ENCODE measurements around the gene AURKA.
"Not testable (repeated sequence)": the region's sequence is repeated elsewhere in the genome, so short reads cannot be mapped to it uniquely, and the experiment has no call there.

AURKA gene

DNA sequence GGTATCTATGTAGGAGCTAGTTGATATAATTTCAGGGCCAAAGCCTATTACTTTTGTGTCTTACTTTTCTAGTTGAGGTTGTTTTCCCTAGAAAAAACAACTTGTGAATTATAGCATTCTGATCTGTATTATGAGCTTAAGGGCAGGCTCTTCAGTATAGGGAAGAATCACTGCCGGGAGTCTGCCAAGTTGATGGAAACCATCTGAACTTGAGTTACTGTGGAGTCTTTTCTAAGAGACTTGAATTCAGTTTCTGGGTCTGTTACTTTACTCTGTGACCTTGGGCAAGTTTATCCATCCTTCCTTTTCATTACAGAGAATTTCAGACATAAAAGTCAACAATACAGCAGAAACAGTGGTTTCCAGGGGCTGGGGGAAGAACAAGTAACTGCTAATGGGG, 17.9 kb upstream of the AURKA start:
- H2AFZ ChIP-seq (ENCODE audit: low read depth, low read length, severe bottlenecking), result no peak overlapping the region
- H3K4me3 ChIP-seq (ENCODE audit: insufficient read depth, low read length, poor library complexity, severe bottlenecking), result no peak overlapping the region
- no peaks in the 10 kb centered on the region for H3K27me3 ChIP-seq (ENCODE audit: low read length)
- peaks cover 19% of the 10 kb centered on the region for H3K36me3 ChIP-seq (ENCODE audit: low read length)
- H3K4me2 ChIP-seq (ENCODE audit: low read depth, low read length, poor library complexity, severe bottlenecking), result no peak overlapping the region
- H3K27ac ChIP-seq (ENCODE audit: low read depth, low read length), result no peak overlapping the region
- no peaks in the 10 kb centered on the region for H3K9me2 ChIP-seq (replicated peaks; ENCODE audit: insufficient read depth, low read length)
- H3K9me3 ChIP-seq (ENCODE audit: insufficient read depth, low read length), result no peaks in the 10 kb centered on the region
- no peak overlapping the region for H3K9ac ChIP-seq (ENCODE audit: low read length)
- no peak for TF ChIP-seq EZH2phosphoT487 (conservative IDR thresholded peaks at IDR 0.05; ENCODE audit: low read length)
- TF ChIP-seq CTCF (IDR thresholded peaks at IDR 0.05; ENCODE audit: insufficient read depth, low read length, poor library complexity, severe bottlenecking), result no peak
- 0 out of 2 replicates have a peak, but pooled peaks cover 7% of the 10 kb centered on the region for H3K79me2 ChIP-seq (ENCODE audit: insufficient read depth, low read length)
- peaks cover 8% of the 10 kb centered on the region; the same call in 1 of the 2 replicates for H4K20me1 ChIP-seq (ENCODE audit: low read depth, low read length)
- no peaks in the 10 kb centered on the region; the same call in 1 of the 2 replicates for H3F3A ChIP-seq (ENCODE audit: insufficient read depth)

DNA sequence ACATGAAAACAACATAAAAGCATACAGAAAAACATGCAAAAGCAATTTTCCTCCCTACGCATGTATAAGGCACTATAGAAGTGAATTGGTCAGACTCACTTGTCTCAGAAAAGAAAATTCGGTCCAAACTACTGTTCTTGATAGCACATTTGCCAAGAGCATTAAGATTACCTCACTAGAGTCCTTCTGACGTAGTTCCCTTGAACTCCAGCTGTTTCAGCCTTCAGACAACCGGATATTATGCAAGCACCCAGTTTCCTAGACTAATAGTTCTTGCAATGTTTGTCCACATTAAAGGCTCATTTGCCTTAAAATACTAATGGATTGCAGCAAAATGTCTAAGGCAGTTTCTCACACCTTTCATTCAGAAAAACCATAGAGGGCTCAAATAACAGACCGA, 17.5 kb upstream of the AURKA start:
- Histone ChIP-seq H3K27ac (ENCODE audit: low read depth, low read length) (no peak overlapping the region), H4K20me1 (ENCODE audit: low read depth, low read length) (peaks cover 8% of the 10 kb centered on the region; the same call in 1 of the 2 replicates), H2AFZ (ENCODE audit: low read depth, low read length, severe bottlenecking) (no peak overlapping the region), H3K9ac (ENCODE audit: low read length) (no peak overlapping the region), H3K9me2 (replicated peaks; ENCODE audit: insufficient read depth, low read length) (no peaks in the 10 kb centered on the region), H3F3A (ENCODE audit: insufficient read depth) (no peaks in the 10 kb centered on the region; the same call in 1 of the 2 replicates), H3K36me3 (ENCODE audit: low read length) (peaks cover 19% of the 10 kb centered on the region), H3K27me3 (ENCODE audit: low read length) (no peaks in the 10 kb centered on the region), H3K79me2 (ENCODE audit: insufficient read depth, low read length) (0 out of 2 replicates have a peak, but pooled peaks cover 8% of the 10 kb centered on the region), H3K9me3 (ENCODE audit: insufficient read depth, low read length) (no peaks in the 10 kb centered on the region), H3K4me2 (ENCODE audit: low read depth, low read length, poor library complexity, severe bottlenecking) (no peak overlapping the region), H3K4me3 (ENCODE audit: insufficient read depth, low read length, poor library complexity, severe bottlenecking) (no peak overlapping the region)
- TF ChIP-seq EZH2phosphoT487 (conservative IDR thresholded peaks at IDR 0.05; ENCODE audit: low read length) (no peak), CTCF (IDR thresholded peaks at IDR 0.05; ENCODE audit: insufficient read depth, low read length, poor library complexity, severe bottlenecking) (no peak)

DNA sequence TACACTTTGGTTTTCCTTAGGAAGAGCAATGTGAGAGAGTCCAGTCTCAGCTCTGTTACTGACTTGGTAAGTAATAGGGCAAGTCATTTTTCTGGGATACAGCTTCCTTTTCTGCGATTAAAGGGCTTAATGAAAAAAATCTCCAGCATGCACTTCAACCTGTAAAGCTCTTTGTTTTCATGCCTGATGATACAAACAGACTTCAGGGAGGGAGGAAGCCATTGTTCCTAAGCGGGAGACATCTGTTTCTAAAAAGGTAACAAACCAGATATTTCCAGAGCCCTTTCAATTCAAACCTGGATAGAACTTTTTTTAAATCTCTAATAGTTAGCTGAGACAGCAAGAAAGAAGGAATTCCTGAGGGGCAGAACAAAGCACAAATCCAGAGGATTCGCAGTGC, 14.9 kb upstream of the AURKA start:
- Histone ChIP-seq H3K79me2 (ENCODE audit: insufficient read depth, low read length) (peaks cover 8% of the 10 kb centered on the region; the same call in 1 of the 2 replicates), H4K20me1 (ENCODE audit: low read depth, low read length) (peaks cover 8% of the 10 kb centered on the region; the same call in 1 of the 2 replicates), H3K9me3 (ENCODE audit: insufficient read depth, low read length) (no peaks in the 10 kb centered on the region), H2AFZ (ENCODE audit: low read depth, low read length, severe bottlenecking) (no peak overlapping the region), H3K4me2 (ENCODE audit: low read depth, low read length, poor library complexity, severe bottlenecking) (no peak overlapping the region), H3K9ac (ENCODE audit: low read length) (no peak overlapping the region), H3K9me2 (replicated peaks; ENCODE audit: insufficient read depth, low read length) (no peaks in the 10 kb centered on the region), H3K4me3 (ENCODE audit: insufficient read depth, low read length, poor library complexity, severe bottlenecking) (no peak overlapping the region), H3K27me3 (ENCODE audit: low read length) (no peaks in the 10 kb centered on the region), H3K27ac (ENCODE audit: low read depth, low read length) (no peak overlapping the region), H3K36me3 (ENCODE audit: low read length) (peaks cover 37% of the 10 kb centered on the region), H3F3A (ENCODE audit: insufficient read depth) (no peaks in the 10 kb centered on the region)
- no peak for TF ChIP-seq EZH2phosphoT487 (conservative IDR thresholded peaks at IDR 0.05; ENCODE audit: low read length)
- no peak for TF ChIP-seq CTCF (IDR thresholded peaks at IDR 0.05; ENCODE audit: insufficient read depth, low read length, poor library complexity, severe bottlenecking)

GRCh38 chr20:56405356-56405755, 13.3 kb upstream of the AURKA start:
- not testable (repeated sequence) for H3K9ac ChIP-seq (ENCODE audit: low read length); H3K9me2 ChIP-seq (replicated peaks; ENCODE audit: insufficient read depth, low read length); H3K4me3 ChIP-seq (ENCODE audit: insufficient read depth, low read length, poor library complexity, severe bottlenecking); H3K27ac ChIP-seq (ENCODE audit: low read depth, low read length); H3K4me2 ChIP-seq (ENCODE audit: low read depth, low read length, poor library complexity, severe bottlenecking); H4K20me1 ChIP-seq (ENCODE audit: low read depth, low read length); H3K27me3 ChIP-seq (ENCODE audit: low read length); H3K9me3 ChIP-seq (ENCODE audit: insufficient read depth, low read length); H2AFZ ChIP-seq (ENCODE audit: low read depth, low read length, severe bottlenecking); H3F3A ChIP-seq (ENCODE audit: insufficient read depth)
- peaks cover 22% of the 10 kb centered on the region for H3K79me2 ChIP-seq (ENCODE audit: insufficient read depth, low read length)
- peaks cover 47% of the 10 kb centered on the region for H3K36me3 ChIP-seq (ENCODE audit: low read length)

Data from SU-DHL-6 (cell line).